Hepatocyte (in vitro differentiated cells): ENCODE measurements around the gene PCED1A. TPM values are rescaled to one million over a fixed set of nuclear protein-coding genes. Genes with fewer than 3 reads are reported as not detected.

Experiments
- DNase-seq: peaks from one replicate; pipeline ENCODE4 v3.0.0-alpha.2; 2016; ENCODE audit warnings: low spot score
- H2AFZ ChIP-seq: fragments of 200-600 bp; sonication (generic); 2 replicates; pipeline ENCODE4 v1.6.0; 2016; ENCODE audit warnings: antibody characterized with exemption, mild to moderate bottlenecking
- H3K27ac ChIP-seq: fragments of 200-600 bp; sonication (generic); 2 replicates; pipeline ENCODE4 v1.5.1; 2016; ENCODE audit warnings: mild to moderate bottlenecking
- H3K27me3 ChIP-seq: fragments of 200-600 bp; sonication (generic); 2 replicates; pipeline ENCODE4 v1.6.1; 2016
- H3K36me3 ChIP-seq: fragments of 200-600 bp; sonication (generic); replicated peaks from 2 replicates; pipeline ENCODE4 v1.5.1; 2016; ENCODE audit warnings: low read depth; ENCODE audit not compliant: insufficient read depth
- H3K4me1 ChIP-seq: fragments of 200-600 bp; sonication (generic); 2 replicates; pipeline ENCODE4 v1.5.1; 2016; ENCODE audit warnings: mild to moderate bottlenecking, moderate library complexity; ENCODE audit not compliant: insufficient read depth
- H3K4me2 ChIP-seq: fragments of 200-600 bp; sonication (generic); 2 replicates; pipeline ENCODE4 v1.6.0; 2016
- H3K4me3 ChIP-seq: fragments of 200-600 bp; sonication (generic); 2 replicates; pipeline ENCODE4 v1.5.1; 2016; ENCODE audit warnings: mild to moderate bottlenecking
- H3K79me2 ChIP-seq: fragments of 200-600 bp; sonication (generic); 2 replicates; pipeline ENCODE4 v1.6.0; 2017; ENCODE audit warnings: mild to moderate bottlenecking
- H3K9me2 ChIP-seq: fragments of 200-600 bp; sonication (generic); replicated peaks from 2 replicates; pipeline ENCODE4 v1.6.0; 2017; ENCODE audit warnings: mild to moderate bottlenecking; ENCODE audit not compliant: insufficient read depth
- H3K9me3 ChIP-seq: fragments of 200-600 bp; sonication (generic); 2 replicates; pipeline ENCODE4 v1.5.1; 2016; ENCODE audit warnings: low read depth, mild to moderate bottlenecking
- H4K20me1 ChIP-seq: fragments of 200-600 bp; sonication (generic); 2 replicates; pipeline ENCODE4 v1.6.0; 2016; ENCODE audit warnings: mild to moderate bottlenecking; ENCODE audit not compliant: insufficient read depth, poor library complexity, severe bottlenecking
- EZH2 ChIP-seq: fragments of 200-600 bp; sonication (generic); IDR thresholded peaks from 2 replicates; pipeline ENCODE4 v1.6.1; 2016; ENCODE audit warnings: antibody characterized with exemption, mild to moderate bottlenecking, borderline replicate concordance
- EZH2phosphoT487 ChIP-seq: fragments of 200-600 bp; sonication (generic); IDR thresholded peaks from one replicate; pipeline ENCODE4 v1.6.1; 2018; ENCODE audit warnings: antibody characterized with exemption, mild to moderate bottlenecking, low read depth, moderate library complexity; ENCODE audit not compliant: unreplicated experiment, severe bottlenecking
- WGBS: methylation state at CpG from one replicate; pipeline ENCODE4 v1.1.6; 2016; ENCODE audit warnings: low lambda C conversion rate; ENCODE audit errors: missing lambda C conversion rate; 5-methylcytosine and 5-hydroxymethylcytosine counted together
- polyA plus RNA-seq: library from polyadenylated mRNA; unstranded; fragments of >200 nt; fragmentation: Nextera tagmentation; extraction: Ambion mirVana; gene quantifications from 2 replicates; pipeline ENCODE4 v1.2.1, GENCODE V29; 2016
- total RNA-seq: library from RNA; depleted of rRNA; stranded (reverse); fragments of >200 nt; gene quantifications from 2 replicates; pipeline ENCODE4 v1.2.3, GENCODE V29; 2014
- TF ChIP-seq, protein P1 (sequence below): fragments of 200-600 bp; sonication (generic); IDR thresholded peaks from 2 replicates; pipeline ENCODE4 v1.5.1; 2016; ENCODE audit warnings: antibody characterized with exemption, mild to moderate bottlenecking; ENCODE audit not compliant: poor library complexity

PCED1A gene
- total and polyA plus RNA-seq, 2 experiments from 2014 or later, result 41.2 to 43.0 TPM

DNA sequence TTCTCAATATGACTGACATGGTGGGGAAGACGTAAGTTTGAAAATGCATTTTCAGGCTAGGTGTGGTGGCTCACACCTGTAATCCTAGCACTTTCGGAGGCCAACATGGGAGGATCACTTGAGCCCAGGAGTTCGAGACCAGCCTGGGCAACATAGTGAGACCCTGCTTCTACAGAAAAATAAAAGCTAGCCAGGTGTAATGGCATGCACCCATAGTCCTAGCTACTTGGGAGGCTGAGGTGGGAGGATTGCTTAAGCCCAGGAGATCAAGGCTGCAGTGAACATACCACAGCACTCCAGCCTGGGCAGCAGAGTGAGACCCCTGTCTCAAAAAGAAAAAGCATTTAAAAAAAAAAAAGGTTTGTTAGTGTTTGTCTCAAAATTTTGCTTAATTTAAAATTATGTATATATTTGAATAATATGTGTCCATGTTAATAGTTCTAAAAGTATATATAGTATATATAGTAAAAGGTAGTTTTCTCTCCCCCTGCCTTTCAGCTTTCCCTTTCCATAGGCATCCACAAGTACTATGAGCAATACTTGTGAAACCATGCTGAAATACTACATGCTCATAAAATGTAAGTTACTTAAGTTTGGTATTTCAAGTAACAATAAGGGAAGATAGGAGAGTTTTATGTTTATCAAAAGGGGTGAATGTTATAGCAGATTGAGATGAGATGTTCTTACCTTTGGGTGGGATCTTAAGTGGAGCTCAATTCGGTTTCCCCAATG is 47.9 kb upstream of the PCED1A start:
- H3K4me2 ChIP-seq, result no peak overlapping the region
- no peak for TF ChIP-seq EZH2
- TF ChIP-seq, protein P1, sequence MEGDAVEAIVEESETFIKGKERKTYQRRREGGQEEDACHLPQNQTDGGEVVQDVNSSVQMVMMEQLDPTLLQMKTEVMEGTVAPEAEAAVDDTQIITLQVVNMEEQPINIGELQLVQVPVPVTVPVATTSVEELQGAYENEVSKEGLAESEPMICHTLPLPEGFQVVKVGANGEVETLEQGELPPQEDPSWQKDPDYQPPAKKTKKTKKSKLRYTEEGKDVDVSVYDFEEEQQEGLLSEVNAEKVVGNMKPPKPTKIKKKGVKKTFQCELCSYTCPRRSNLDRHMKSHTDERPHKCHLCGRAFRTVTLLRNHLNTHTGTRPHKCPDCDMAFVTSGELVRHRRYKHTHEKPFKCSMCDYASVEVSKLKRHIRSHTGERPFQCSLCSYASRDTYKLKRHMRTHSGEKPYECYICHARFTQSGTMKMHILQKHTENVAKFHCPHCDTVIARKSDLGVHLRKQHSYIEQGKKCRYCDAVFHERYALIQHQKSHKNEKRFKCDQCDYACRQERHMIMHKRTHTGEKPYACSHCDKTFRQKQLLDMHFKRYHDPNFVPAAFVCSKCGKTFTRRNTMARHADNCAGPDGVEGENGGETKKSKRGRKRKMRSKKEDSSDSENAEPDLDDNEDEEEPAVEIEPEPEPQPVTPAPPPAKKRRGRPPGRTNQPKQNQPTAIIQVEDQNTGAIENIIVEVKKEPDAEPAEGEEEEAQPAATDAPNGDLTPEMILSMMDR, result no peak
- TF ChIP-seq EZH2phosphoT487, result no peak
- no peaks in the 10 kb centered on the region for H3K36me3 ChIP-seq
- H3K9me3 ChIP-seq, result no peaks in the 10 kb centered on the region
- H3K27me3 ChIP-seq, result no peaks in the 10 kb centered on the region
- no peaks in the 10 kb centered on the region for H3K9me2 ChIP-seq
- over 99% methylated on average over 4 of the region's 4 CpGs for WGBS
- H3K4me1 ChIP-seq, result no peaks in the 10 kb centered on the region
- H3K79me2 ChIP-seq, result peaks cover 98% of the 10 kb centered on the region
- H4K20me1 ChIP-seq, result peaks cover 35% of the 10 kb centered on the region
- no peak overlapping the region for H2AFZ ChIP-seq
- no peak overlapping the region for H3K4me3 ChIP-seq
- no peak for DNase-seq
- no peak overlapping the region for H3K27ac ChIP-seq

DNA sequence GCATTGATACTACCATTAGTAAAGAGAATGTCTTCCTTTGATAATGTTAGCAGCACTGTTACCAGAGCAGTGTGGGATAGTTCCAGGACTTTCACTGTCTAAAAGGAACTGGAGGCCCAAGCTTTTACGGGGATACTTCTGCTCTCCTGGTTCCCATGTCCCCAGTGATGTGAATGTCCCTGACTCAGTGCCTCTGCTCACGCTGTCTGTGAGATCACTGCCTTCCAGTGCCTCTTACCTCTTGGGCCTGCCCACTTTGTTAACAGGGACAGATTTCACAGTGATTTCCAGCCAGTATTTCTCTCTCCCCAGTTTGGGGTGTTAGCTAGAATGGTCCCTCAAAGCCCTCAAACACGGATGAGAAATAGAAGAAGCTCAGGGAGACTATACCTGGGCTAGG is 47.3 kb upstream of the PCED1A start:
- Histone ChIP-seq H3K9me2 (no peaks in the 10 kb centered on the region), H3K79me2 (peaks cover 96% of the 10 kb centered on the region), H3K4me2 (no peak overlapping the region), H3K4me3 (no peak overlapping the region), H3K9me3 (no peaks in the 10 kb centered on the region), H4K20me1 (peaks cover 35% of the 10 kb centered on the region), H2AFZ (no peak overlapping the region), H3K4me1 (no peaks in the 10 kb centered on the region), H3K27ac (no peak overlapping the region), H3K27me3 (no peaks in the 10 kb centered on the region), H3K36me3 (no peaks in the 10 kb centered on the region)
- WGBS, result 94% methylated on average over 3 of the region's 3 CpGs
- no peak for DNase-seq
- no peak for TF ChIP-seq EZH2
- TF ChIP-seq, protein P1, result no peak
- no peak for TF ChIP-seq EZH2phosphoT487

DNA sequence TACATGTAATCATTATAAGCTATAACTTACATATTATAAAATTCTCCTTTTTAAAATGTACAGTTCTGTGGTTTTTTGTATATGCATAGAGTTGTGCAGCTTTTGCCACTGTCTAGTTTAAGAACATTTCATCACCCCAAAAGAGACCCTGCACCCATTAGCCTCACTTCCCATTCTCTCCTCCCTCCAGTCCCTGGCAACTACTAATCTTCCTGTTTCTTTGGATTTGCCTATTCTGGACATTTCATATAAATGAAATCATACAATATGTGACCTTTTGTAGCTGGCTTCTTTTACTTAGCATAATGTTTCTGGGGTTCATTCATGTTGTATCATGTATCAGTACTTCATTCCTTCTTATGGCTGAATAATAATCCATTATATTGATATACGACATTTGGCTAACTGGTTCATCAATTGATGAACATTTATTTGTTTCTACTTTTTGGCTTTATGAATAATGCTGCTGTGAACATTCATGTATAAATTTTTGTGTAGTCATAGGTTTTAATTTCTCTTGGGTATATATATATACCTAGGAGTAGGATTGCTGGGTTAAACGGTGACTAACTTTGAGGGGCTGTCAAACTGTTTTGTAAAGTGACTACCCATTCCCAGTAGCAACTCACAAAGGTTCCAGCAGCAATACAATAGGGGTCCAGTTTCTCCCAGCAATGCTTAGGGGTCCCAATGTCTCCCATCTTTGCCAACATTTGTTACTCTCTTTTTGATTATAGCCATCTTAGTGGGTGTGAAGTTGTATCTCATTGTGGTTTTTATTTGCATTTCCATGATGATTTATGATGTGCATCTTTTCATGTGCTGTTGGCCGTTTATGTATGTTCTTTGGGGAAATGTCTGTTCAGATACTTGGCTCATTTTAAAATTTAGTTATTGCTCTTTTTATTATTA is 43.5 kb upstream of the PCED1A start:
- no peak overlapping the region for H3K4me2 ChIP-seq
- no peak for TF ChIP-seq EZH2
- WGBS, result 89% methylated on average over 3 of the region's 3 CpGs
- DNase-seq, result no peak
- no peaks in the 10 kb centered on the region for H3K9me3 ChIP-seq
- peaks cover 43% of the 10 kb centered on the region for H4K20me1 ChIP-seq
- no peak overlapping the region for H3K27ac ChIP-seq
- H3K36me3 ChIP-seq, result no peaks in the 10 kb centered on the region
- H2AFZ ChIP-seq, result no peak overlapping the region
- H3K4me1 ChIP-seq, result peaks cover 2% of the 10 kb centered on the region
- H3K9me2 ChIP-seq, result no peaks in the 10 kb centered on the region
- no peak overlapping the region for H3K4me3 ChIP-seq
- H3K79me2 ChIP-seq, result peaks cover 92% of the 10 kb centered on the region
- no peaks in the 10 kb centered on the region for H3K27me3 ChIP-seq

DNA sequence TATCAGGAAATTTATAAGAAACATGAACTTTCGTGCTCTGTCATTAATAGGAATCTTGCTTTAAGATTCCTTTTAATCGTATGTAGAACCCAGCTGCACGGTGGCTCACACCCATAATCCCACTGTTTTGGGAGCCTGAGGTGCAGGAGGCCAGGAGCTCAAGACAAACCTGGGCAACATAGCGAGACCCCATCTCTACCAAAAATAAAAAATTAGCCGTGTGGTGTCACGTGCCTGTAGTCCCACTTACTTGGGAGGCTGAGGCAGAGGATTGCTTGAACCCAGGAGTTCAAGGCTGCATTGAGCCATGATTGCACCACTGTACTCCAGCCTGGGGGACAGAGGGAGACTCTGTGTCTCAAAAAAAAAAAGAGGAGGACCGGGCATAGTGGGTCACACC is 40.2 kb upstream of the PCED1A start:
- 86% methylated on average over 7 of the region's 7 CpGs for WGBS
- no peak for DNase-seq

More for the DNA sequence above, 40.2 kb upstream of the PCED1A start:
- no peaks in the 10 kb centered on the region for H3K9me3 ChIP-seq
- peaks cover 88% of the 10 kb centered on the region for H3K79me2 ChIP-seq
- H3K4me2 ChIP-seq, result no peak overlapping the region
- no peaks in the 10 kb centered on the region for H3K27me3 ChIP-seq
- H3K36me3 ChIP-seq, result no peaks in the 10 kb centered on the region
- no peak overlapping the region for H3K4me3 ChIP-seq
- no peaks in the 10 kb centered on the region for H3K9me2 ChIP-seq
- H3K4me1 ChIP-seq, result peaks cover 2% of the 10 kb centered on the region
- H4K20me1 ChIP-seq, result peaks cover 27% of the 10 kb centered on the region
- H3K27ac ChIP-seq, result no peak overlapping the region
- no peak overlapping the region for H2AFZ ChIP-seq
- no peak for TF ChIP-seq EZH2phosphoT487
- TF ChIP-seq EZH2, result no peak
